IMR-90 (cell line): ENCODE data around the gene ANKFY1.

ENCODE experiments used
- BHLHE40 ChIP-seq: fragments of 150-350 bp; IDR thresholded peaks from 2 replicates; pipeline ENCODE4 v1.6.1; 2016; ENCODE audit warnings: mild to moderate bottlenecking, low read depth, low read length
- CEBPB ChIP-seq: IDR thresholded peaks from 2 replicates; pipeline ENCODE4 v1.6.1; 2012; ENCODE audit warnings: low read depth, low read length, improper control_type of control experiment
- CHD1 ChIP-seq: IDR thresholded peaks from 2 replicates; pipeline ENCODE4 v1.6.1; 2012; ENCODE audit warnings: low read depth, low read length, improper control_type of control experiment
- CTCF ChIP-seq: conservative IDR thresholded peaks from 2 replicates; pipeline ENCODE4 v1.5.1; 2012; ENCODE audit warnings: mild to moderate bottlenecking, low read depth, low read length, improper control_type of control experiment
- ELK1 ChIP-seq: fragments of 150-350 bp; IDR thresholded peaks from 2 replicates; pipeline ENCODE4 v1.6.1; 2016; ENCODE audit warnings: low read depth, mild to moderate bottlenecking, low read length, moderate library complexity, borderline replicate concordance
- FOS ChIP-seq: fragments of 150-350 bp; IDR thresholded peaks from 2 replicates; pipeline ENCODE4 v1.6.1; 2016; ENCODE audit warnings: low read depth, low read length
- MAZ ChIP-seq: IDR thresholded peaks from 2 replicates; pipeline ENCODE4 v1.6.1; 2012; ENCODE audit warnings: low read depth, mild to moderate bottlenecking, low read length, improper control_type of control experiment, moderate library complexity, borderline replicate concordance
- MXI1 ChIP-seq: IDR thresholded peaks from 2 replicates; pipeline ENCODE4 v1.6.1; 2012; ENCODE audit warnings: low read depth, mild to moderate bottlenecking, low read length, moderate library complexity, borderline replicate concordance
- POLR2A ChIP-seq: IDR thresholded peaks from 2 replicates; pipeline ENCODE4 v1.6.1; 2012; ENCODE audit warnings: mild to moderate bottlenecking, low read depth, low read length
- RAD21 ChIP-seq: IDR thresholded peaks from 2 replicates; pipeline ENCODE4 v1.6.1; 2012; ENCODE audit warnings: low read length, improper control_type of control experiment
- RCOR1 ChIP-seq: IDR thresholded peaks from 2 replicates; pipeline ENCODE4 v1.6.1; 2012; ENCODE audit warnings: mild to moderate bottlenecking, low read length, improper control_type of control experiment; ENCODE audit not compliant: insufficient replicate concordance
- RFX5 ChIP-seq: IDR thresholded peaks from 2 replicates; pipeline ENCODE4 v1.8.0; 2012; ENCODE audit warnings: low read depth, mild to moderate bottlenecking, low read length, moderate library complexity
- SMC3 ChIP-seq: fragments of 150-350 bp; IDR thresholded peaks from 2 replicates; pipeline ENCODE4 v1.6.1; 2016; ENCODE audit warnings: low read depth, mild to moderate bottlenecking, antibody characterized with exemption, low read length, moderate library complexity
- USF2 ChIP-seq: fragments of 150-350 bp; IDR thresholded peaks from 2 replicates; pipeline ENCODE4 v1.6.1; 2017; ENCODE audit warnings: mild to moderate bottlenecking, antibody characterized with exemption, low read length, low read depth

GRCh38 chr17:4189280-4189679 lies 74.5 kb downstream of the ANKFY1 start:
- TF ChIP-seq CTCF (no peak), POLR2A (no peak), CEBPB (no peak), USF2 (no peak), FOS (no peak), RAD21 (no peak), RCOR1 (no peak), SMC3 (no peak), ELK1 (no peak), MXI1 (no peak), BHLHE40 (no peak), RFX5 (no peak), CHD1 (no peak), MAZ (no peak)
